GM12872 (cell line): ENCODE results near the gene MCC.

Experiments
- TF ChIP-seq, protein P1 (sequence below): IDR thresholded peaks from 3 replicates; pipeline ENCODE4 v1.5.1; 2011; ENCODE audit warnings: low read depth, mild to moderate bottlenecking, low read length, moderate library complexity; ENCODE audit not compliant: insufficient read depth

The MCC gene

DNA sequence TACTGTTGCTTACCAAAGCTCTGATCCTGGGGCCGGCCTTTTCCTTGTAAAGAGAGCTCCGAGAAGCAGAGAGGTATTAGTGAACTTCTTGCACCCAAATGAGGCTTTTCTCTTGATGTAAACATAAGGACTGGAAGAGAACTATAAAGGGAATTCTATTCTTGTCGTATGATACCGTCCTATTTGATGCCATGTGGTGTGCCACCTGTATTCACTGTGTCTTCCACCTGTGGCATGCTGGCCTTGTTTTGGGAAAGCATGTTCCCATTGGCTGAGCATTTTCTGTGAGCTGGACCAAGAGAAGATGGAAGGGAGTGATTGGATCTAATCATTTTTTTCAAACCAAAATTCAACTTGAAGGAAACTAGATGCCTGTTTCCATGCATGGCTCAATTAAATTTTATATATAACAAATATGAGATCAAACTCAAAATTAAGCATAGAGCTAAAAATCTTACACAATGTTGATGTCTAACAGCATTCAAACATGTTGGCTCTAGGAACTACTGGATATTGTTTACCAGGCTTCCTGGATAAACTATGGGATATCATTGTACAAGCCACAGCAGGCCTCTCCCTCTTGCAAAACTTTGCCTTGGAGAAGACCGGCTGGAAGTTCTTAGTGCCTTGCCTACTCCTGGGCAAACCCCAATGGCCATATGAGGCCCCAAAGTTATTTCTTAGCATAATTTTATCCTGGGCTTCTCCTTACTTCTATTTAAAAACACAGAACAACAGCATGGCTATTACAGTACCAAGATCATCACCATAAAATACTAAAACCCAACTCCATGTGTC, 168.8 kb downstream of the MCC start:
- TF ChIP-seq, protein P1, sequence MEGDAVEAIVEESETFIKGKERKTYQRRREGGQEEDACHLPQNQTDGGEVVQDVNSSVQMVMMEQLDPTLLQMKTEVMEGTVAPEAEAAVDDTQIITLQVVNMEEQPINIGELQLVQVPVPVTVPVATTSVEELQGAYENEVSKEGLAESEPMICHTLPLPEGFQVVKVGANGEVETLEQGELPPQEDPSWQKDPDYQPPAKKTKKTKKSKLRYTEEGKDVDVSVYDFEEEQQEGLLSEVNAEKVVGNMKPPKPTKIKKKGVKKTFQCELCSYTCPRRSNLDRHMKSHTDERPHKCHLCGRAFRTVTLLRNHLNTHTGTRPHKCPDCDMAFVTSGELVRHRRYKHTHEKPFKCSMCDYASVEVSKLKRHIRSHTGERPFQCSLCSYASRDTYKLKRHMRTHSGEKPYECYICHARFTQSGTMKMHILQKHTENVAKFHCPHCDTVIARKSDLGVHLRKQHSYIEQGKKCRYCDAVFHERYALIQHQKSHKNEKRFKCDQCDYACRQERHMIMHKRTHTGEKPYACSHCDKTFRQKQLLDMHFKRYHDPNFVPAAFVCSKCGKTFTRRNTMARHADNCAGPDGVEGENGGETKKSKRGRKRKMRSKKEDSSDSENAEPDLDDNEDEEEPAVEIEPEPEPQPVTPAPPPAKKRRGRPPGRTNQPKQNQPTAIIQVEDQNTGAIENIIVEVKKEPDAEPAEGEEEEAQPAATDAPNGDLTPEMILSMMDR = no peak

DNA sequence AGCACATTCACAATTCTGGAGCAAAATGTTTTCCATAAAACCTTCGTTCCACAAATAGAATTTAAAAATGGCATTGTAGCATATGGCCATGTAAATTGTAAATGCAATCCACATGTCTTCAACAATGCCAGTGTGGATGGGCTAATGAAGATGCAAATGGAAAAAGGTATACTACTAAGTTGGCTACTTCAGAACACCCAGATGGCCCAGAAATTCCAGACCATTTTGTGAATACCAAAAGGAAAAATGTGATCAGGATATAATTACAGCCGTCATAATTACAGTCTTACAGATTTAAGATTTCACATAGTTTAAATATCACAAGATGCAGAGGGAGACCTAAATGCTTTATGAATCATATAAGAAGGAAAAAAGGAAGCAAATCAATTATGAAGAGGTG, 170.6 kb downstream of the MCC start:
- TF ChIP-seq, protein P1 = no peak

DNA sequence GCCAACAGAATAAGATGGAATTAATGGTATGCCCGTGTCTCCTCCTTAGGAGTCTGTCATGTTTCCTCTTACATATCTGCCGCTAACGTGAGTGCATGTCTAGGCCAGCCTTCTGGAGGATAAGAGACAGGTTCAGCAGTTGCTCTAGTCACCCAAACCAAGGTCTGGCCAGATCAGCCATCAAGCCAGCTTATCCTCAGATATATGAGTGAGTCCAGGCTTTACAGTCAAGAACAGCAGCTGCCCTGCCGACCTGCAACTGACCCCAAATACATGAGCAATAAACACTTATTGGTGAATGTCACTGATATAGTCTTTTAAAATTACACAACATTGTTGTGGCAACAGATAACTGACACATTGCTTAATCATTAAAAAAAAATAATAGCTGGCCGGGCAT, 177.0 kb downstream of the MCC start:
- TF ChIP-seq, protein P1 = no peak

DNA sequence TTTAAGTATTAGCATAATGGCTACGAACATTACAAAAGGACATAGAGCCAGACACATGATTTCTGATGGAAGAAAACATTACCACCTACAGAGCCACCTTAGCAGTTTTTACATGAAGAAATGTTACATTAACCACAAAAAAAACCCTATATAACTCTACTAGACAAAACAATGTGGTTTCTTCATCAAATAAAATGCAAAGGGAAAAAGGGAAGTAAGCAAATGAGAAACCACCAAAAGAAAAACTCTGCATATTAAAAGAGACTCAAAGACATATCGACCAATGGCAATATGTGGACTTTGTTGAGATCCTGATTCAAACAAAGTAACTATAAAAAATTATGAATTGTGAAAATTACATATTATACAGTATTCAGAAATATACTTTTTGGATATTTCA, 186.1 kb downstream of the MCC start:
- TF ChIP-seq, protein P1 = no peak

DNA sequence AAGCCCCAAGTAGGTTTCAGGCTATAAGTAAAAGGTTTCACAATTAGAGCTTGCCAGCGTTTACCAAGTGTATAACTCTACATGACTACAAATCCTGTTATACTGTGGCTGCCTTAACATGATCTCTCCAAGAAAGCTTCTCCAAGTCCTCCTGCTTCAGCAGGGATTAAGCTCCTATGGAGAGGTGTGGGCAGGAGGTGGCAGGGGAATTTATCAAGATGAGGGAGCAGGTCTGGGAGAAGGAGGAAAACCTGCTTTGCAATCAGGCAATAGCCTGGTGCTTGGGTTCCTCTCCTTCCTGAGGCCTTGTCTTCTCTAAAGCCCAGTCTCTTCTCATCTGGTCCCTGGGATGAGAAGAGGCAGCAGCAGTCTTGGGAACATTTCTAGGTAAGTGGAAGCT, 188.7 kb downstream of the MCC start:
- TF ChIP-seq, protein P1 = no peak

DNA sequence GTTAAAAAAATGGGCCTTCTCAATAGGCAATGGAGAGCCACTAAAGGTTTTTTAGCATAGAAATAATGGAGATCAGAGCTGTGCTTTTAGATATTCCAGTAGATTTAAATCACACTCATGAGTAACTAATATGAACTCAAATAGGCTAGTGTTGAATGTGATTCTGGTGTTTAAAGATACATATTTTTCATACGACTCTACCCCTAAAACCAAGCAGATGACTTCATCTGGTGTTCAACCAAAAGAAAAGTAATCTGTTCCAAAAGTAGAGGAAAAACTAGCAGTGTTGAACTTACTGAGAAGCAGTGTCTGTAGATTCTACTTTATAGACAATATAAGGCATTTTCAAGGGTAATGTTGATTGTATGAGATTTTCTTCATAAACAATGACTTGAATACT, 191.6 kb downstream of the MCC start:
- TF ChIP-seq, protein P1 = no peak

DNA sequence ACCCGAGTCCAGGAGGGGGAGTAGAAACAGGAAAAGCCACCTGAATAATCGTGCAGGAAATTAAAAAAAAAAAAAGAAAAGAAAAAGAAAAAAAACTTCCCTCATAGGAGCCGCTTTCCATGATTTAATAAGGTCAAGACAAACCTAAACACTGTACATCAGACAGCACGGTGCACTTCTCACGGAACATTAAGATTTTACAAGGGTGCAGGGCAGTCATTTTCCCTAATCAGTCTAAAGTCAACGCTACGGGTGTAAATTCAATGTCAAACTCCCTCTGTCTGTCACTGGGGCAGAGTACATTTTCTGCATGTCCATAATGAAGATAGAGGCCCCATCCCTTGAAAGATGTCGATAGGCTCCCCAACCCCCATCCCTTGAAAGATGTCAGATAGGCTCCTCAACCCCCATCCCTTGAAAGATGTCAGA, 193.1 kb downstream of the MCC start:
- TF ChIP-seq, protein P1 = no peak
